Cardiac muscle cell (in vitro differentiated cells and primary cell): ENCODE results near the gene CD52. TPM values are rescaled to one million over a fixed set of nuclear protein-coding genes. Genes with fewer than 3 reads are reported as not detected.

Experiments used
- DNase-seq, 2 donors: peaks; one replicate each; pipeline versions ENCODE4 v3.0.0 to v3.0.0-alpha.2; 2010 to 2017; ENCODE audit warnings: low read depth in 1 of 2, low spot score in 1 of 2
- H3K27ac ChIP-seq: fragments of 200-600 bp; sonication (generic); 2 replicates; pipeline ENCODE4 v1.5.1; 2016
- H3K27me3 ChIP-seq: fragments of 200-600 bp; sonication (generic); 2 replicates; pipeline ENCODE4 v1.6.0; 2016; ENCODE audit warnings: control low read depth
- H3K36me3 ChIP-seq: fragments of 200-600 bp; sonication (generic); 2 replicates; pipeline ENCODE4 v1.5.1; 2016; ENCODE audit warnings: control low read depth
- H3K4me1 ChIP-seq: fragments of 200-600 bp; sonication (generic); 2 replicates; pipeline ENCODE4 v1.8.1; 2017; ENCODE audit warnings: low read depth, mild to moderate bottlenecking, mixed run types
- H3K4me3 ChIP-seq: fragments of 200-600 bp; sonication (generic); 2 replicates; pipeline ENCODE4 v1.5.1; 2016; ENCODE audit warnings: mild to moderate bottlenecking
- H3K9me3 ChIP-seq: fragments of 200-600 bp; sonication (generic); 2 replicates; pipeline ENCODE4 v1.5.1; 2017; ENCODE audit warnings: low read depth, mild to moderate bottlenecking, control low read depth
- polyA plus RNA-seq: library from polyadenylated mRNA; unstranded; fragments of >200 nt; fragmentation: Nextera tagmentation; extraction: Ambion mirVana; gene quantifications from 2 replicates; pipeline ENCODE4 v1.2.1, GENCODE V29; 2016
- total RNA-seq: library from RNA; depleted of rRNA; stranded (reverse); fragments of >200 nt; gene quantifications from 2 replicates; pipeline ENCODE4 v1.2.3, GENCODE V29; 2016
- TF ChIP-seq, protein P1 (sequence below): IDR thresholded peaks from 2 replicates; pipeline ENCODE4 v1.5.1; 2012; ENCODE audit warnings: low read depth, mild to moderate bottlenecking, low read length

The CD52 gene
- total and polyA plus RNA-seq, 2 experiments from 2014 or later: 3.3 TPM; not detected in 1

DNA sequence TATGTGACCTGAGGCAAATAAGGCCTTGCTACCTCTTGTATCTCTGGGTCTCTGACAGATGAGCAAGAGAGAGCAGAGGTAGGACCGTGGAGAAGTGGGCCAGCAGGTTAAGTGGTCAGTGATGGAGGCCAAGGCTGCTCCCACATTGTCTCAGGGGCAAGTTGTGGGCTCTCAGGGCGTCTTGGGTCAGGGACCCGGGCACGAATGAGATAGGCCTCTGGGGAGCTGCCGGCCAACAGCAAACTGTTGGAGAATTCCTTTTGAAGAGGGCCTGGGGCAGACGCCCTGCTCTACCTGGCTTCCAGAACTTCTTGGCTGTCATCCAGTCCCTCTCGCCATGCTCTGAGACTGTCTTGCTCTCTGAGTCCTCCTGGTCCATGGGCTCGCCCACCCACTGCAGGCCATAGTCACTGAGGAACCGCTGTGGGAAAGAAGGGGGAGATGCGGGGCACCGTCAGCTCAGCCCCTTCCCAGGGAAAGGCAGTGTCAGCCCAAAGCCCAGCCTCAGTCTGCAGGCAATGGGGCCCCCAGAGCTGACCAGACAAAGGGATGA lies 23.8 kb upstream of the CD52 start:
- DNase-seq: no peak
- Histone ChIP-seq H3K27ac (no peak overlapping the region), H3K36me3 (no peaks in the 10 kb centered on the region), H3K4me3 (no peak overlapping the region), H3K27me3 (no peaks in the 10 kb centered on the region), H3K4me1 (no peaks in the 10 kb centered on the region), H3K9me3 (no peaks in the 10 kb centered on the region)
- TF ChIP-seq, protein P1, sequence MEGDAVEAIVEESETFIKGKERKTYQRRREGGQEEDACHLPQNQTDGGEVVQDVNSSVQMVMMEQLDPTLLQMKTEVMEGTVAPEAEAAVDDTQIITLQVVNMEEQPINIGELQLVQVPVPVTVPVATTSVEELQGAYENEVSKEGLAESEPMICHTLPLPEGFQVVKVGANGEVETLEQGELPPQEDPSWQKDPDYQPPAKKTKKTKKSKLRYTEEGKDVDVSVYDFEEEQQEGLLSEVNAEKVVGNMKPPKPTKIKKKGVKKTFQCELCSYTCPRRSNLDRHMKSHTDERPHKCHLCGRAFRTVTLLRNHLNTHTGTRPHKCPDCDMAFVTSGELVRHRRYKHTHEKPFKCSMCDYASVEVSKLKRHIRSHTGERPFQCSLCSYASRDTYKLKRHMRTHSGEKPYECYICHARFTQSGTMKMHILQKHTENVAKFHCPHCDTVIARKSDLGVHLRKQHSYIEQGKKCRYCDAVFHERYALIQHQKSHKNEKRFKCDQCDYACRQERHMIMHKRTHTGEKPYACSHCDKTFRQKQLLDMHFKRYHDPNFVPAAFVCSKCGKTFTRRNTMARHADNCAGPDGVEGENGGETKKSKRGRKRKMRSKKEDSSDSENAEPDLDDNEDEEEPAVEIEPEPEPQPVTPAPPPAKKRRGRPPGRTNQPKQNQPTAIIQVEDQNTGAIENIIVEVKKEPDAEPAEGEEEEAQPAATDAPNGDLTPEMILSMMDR: no peak

DNA sequence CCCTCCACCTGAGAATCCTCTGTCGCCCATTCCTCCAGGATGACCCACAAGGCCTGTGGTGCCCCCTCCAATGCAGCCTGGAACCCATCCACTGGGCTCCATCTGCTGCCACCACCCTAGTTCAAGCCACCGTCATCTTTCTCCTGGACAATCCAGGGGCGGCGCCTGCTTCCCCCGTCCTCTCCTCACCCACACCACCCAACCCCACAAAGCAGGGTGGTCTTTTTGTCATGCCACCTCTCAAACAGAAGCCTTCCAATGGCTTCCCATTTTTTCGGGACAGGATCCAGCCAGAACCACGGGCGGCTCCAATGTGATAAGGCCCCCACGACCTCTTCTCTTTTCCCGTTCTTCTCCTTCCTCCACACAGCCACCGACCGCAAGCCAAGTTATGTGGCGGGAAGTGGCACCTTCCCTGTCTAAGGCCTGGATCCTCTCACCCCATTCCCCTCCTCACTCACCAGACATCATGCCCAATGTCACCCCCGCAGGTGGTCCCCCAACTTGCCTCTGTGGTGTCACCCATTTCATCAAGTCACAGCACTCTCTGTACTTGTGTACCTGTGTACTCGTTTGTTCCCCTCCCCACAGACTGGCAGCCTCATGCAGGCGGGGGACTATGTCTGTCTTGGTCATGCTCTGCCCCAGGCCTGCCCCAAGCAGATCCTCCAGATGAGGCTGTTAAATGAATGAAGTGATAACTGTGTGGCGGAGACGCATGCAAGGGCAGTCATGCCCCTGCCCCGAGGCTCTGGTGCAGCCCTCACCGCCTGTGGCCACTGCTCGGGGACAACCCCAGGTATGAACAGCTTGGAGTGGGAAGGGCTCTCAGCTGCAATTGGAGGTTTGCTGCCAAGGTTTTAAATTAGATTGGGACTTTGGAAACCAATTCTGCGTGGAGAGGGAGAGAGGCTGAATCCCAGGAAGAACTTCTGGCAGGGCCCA lies 22.3 kb upstream of the CD52 start:
- TF ChIP-seq, protein P1: no peak
- DNase-seq: no peak
- H3K27me3 ChIP-seq: no peaks in the 10 kb centered on the region

DNA sequence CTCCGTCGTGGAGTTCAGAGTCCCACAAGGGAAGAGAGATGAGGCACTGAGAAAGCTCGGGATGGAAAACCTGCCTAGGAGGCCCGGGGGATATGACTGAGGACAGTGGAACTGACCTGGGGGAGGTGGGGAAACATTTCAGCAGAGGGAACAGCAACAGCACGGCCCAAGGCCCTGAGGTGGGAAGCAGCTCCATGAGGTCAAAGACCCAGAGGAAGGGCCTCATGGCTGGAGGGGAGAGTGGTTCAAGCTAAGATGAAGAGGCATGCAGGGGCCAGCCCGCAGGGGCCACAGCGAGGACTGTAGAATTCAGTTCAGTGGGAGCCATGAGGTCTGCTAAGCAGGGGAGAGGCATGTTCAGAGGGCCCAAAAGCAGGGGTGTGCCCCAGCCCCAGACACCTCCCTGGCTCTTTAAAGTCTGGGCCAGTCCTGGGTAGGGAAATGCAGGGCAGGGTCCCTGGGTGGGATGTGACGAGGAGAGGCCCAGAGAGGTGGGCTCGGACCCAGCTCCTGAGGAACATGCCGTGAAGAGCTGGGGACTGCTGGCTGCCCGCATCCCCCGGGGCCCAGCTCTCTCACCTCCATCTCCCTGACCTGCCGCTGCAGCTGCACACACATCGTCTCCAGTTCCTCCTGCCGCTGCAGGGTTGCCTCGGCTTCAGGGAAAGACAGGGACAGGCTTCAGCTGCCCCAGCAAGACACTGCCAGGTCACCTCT lies 21.3 kb upstream of the CD52 start:
- Histone ChIP-seq H3K27me3 (no peaks in the 10 kb centered on the region), H3K4me1 (no peaks in the 10 kb centered on the region), H3K4me3 (no peak overlapping the region), H3K27ac (no peak overlapping the region), H3K36me3 (no peaks in the 10 kb centered on the region), H3K9me3 (no peaks in the 10 kb centered on the region)
- no peak for DNase-seq
- TF ChIP-seq, protein P1: no peak

More for the DNA sequence above, 22.3 kb upstream of the CD52 start:
- H3K9me3 ChIP-seq: no peaks in the 10 kb centered on the region
- H3K4me1 ChIP-seq: no peaks in the 10 kb centered on the region
- no peaks in the 10 kb centered on the region for H3K36me3 ChIP-seq
- H3K27ac ChIP-seq: no peak overlapping the region
- no peak overlapping the region for H3K4me3 ChIP-seq

DNA sequence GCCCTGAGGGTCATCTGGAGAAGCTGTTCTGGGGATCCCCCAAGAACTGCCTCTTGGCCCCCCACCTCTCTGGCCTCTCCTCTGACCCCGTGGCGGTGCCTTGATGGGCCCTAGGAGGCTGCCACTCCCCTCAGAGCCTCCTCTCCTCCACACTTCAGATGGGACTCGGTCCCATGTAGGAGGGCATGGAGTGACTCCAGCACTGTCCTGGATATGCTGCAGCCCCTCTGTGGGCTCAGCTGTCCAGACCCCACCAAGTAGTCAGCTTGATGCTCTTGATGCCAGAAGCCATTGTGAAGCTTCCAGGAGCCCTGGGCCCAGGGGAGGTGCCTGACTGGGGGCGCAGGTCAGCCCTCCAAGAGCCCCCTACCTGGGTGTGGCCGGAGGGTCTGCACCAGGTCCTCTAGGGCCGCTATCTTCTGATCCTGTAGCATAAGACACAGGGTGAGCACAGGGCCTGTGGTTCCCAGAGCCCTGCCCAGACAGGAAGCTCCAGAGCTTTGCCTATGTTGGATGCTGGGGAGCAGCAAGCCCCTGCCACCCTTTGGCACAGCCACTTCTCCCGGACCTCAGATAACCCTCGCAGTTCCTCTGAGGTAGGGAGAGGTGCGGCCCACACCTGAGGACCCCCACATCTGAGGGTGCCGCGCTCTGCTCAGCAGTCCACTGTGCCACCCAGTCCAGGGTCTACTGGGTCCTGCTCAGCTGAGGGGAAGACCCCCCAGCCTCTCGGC lies 20.5 kb upstream of the CD52 start:
- no peaks in the 10 kb centered on the region for H3K27me3 ChIP-seq
- TF ChIP-seq, protein P1: no peak
- no peak overlapping the region for H3K27ac ChIP-seq
- H3K36me3 ChIP-seq: no peaks in the 10 kb centered on the region
- no peaks in the 10 kb centered on the region for H3K9me3 ChIP-seq
- DNase-seq: no peak
- H3K4me1 ChIP-seq: no peaks in the 10 kb centered on the region
- no peak overlapping the region for H3K4me3 ChIP-seq

DNA sequence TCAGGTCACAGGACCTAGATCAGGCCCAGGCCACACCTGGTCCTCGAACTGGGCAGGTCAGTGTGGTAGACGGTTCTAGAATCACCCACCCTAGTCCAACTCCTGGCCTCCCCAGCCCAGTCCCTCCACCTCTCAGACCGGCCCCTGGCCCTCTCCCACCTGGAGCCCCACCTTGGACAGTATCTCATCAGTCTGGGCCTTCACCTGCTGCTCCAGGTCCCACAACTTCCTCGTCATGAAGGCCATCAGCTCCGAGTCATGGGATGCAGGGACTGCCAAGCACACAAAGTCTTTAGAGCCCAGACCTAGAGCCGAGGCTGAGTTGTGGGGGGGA lies 20.0 kb upstream of the CD52 start:
- TF ChIP-seq, protein P1: no peak
- Histone ChIP-seq H3K9me3 (no peaks in the 10 kb centered on the region), H3K27me3 (no peaks in the 10 kb centered on the region), H3K36me3 (no peaks in the 10 kb centered on the region), H3K4me3 (no peak overlapping the region), H3K27ac (no peak overlapping the region), H3K4me1 (no peaks in the 10 kb centered on the region)
- DNase-seq: no peak
